HEK293 (cell line): ENCODE data around the gene PKLR.
A peak's percentile ranks its signal among the peaks of the same experiment; 100 is the strongest.

ENCODE experiments used
- CTCF ChIA-PET: fragments of 350-600 bp; formaldehyde crosslinking; extraction: SDS; loops from one replicate; lab custom pipeline; 2021; ENCODE audit warnings: antibody characterized with exemption; lab: Yijun Ruan, JAX
- POLR2A ChIA-PET: fragments of 300-600 bp; formaldehyde crosslinking; extraction: SDS; loops from one replicate; lab custom pipeline; 2020; ENCODE audit warnings: antibody characterized with exemption, inconsistent platforms; lab: Yijun Ruan, JAX
- H3K27ac ChIP-seq: fragments of 200-500 bp; sonication (Bioruptor generic); 2 replicates; pipeline ENCODE4 v1.5.1; 2014; ENCODE audit warnings: low read depth, low read length, control low read depth, inconsistent platforms; ENCODE audit errors: extremely low read depth
- H3K36me3 ChIP-seq, 2 experiments: fragments of 200-500 bp in 1 of 2; sonication (Bioruptor generic) in 1 of 2; 1 replicate in 1 of 2; 2 replicates in 1 of 2; pipeline ENCODE4 v1.5.1; 2014 to 2017; ENCODE audit warnings: inconsistent platforms in 2 of 2, low read length in 2 of 2; ENCODE audit not compliant: control insufficient read depth in 2 of 2, insufficient read depth in 1 of 2
- H3K4me1 ChIP-seq: fragments of 200-500 bp; sonication (Bioruptor generic); 2 replicates; pipeline ENCODE4 v1.5.1; 2014; ENCODE audit warnings: mild to moderate bottlenecking, low read length, inconsistent platforms; ENCODE audit not compliant: control insufficient read depth, insufficient read depth
- H3K4me3 ChIP-seq: 2 replicates; pipeline ENCODE4 v1.5.1; 2011; ENCODE audit warnings: low read depth, mild to moderate bottlenecking, control low read depth, low read length, moderate library complexity
- H3K9me3 ChIP-seq: fragments of 200-500 bp; sonication (Bioruptor generic); 2 replicates; pipeline ENCODE4 v1.5.1; 2014; ENCODE audit warnings: low read depth, low read length, inconsistent platforms; ENCODE audit not compliant: control insufficient read depth, insufficient read depth
- GLI4 ChIP-seq: fragments of 450-650 bp; formaldehyde crosslinking; IDR thresholded peaks from 2 replicates; pipeline ENCODE4 v1.5.1; 2016; ENCODE audit warnings: missing biosample characterization, missing genetic modification characterization
- KLF8 ChIP-seq: fragments of 450-650 bp; formaldehyde crosslinking; IDR thresholded peaks from 2 replicates; pipeline ENCODE4 v1.5.1; 2016; ENCODE audit warnings: missing biosample characterization, missing genetic modification characterization
- MEIS1 ChIP-seq: sonication (generic); formaldehyde crosslinking; IDR thresholded peaks from 2 replicates; pipeline ENCODE4 v1.8.1; 2022; ENCODE audit warnings: missing genetic modification reagents, mild to moderate bottlenecking, borderline replicate concordance
- MZF1 ChIP-seq: fragments of 450-650 bp; formaldehyde crosslinking; IDR thresholded peaks from 2 replicates; pipeline ENCODE4 v1.5.1; 2017; ENCODE audit warnings: missing biosample characterization, missing genetic modification characterization, borderline replicate concordance
- TCF7L2 ChIP-seq: IDR thresholded peaks from 2 replicates; pipeline ENCODE4 v1.6.1; 2011; ENCODE audit warnings: low read depth, mild to moderate bottlenecking, inconsistent platforms, low read length, moderate library complexity, borderline replicate concordance
- ZBTB10 ChIP-seq: fragments of 450-650 bp; formaldehyde crosslinking; IDR thresholded peaks from 2 replicates; pipeline ENCODE4 v1.5.1; 2016; ENCODE audit warnings: missing biosample characterization, missing genetic modification characterization
- ZBTB20 ChIP-seq: fragments of 450-650 bp; formaldehyde crosslinking; IDR thresholded peaks from 2 replicates; pipeline ENCODE4 v1.5.1; 2016; ENCODE audit warnings: missing biosample characterization, missing genetic modification characterization
- ZBTB21 ChIP-seq: fragments of 450-650 bp; formaldehyde crosslinking; IDR thresholded peaks from 2 replicates; pipeline ENCODE4 v1.5.1; 2017; ENCODE audit warnings: missing biosample characterization, missing genetic modification characterization
- ZEB2 ChIP-seq: fragments of 450-650 bp; formaldehyde crosslinking; IDR thresholded peaks from 2 replicates; pipeline ENCODE4 v1.5.1; 2016; ENCODE audit warnings: missing biosample characterization, missing genetic modification characterization
- ZFP41 ChIP-seq: fragments of 450-650 bp; formaldehyde crosslinking; IDR thresholded peaks from 2 replicates; pipeline ENCODE4 v1.5.1; 2016; ENCODE audit warnings: missing biosample characterization, missing genetic modification characterization, borderline replicate concordance
- ZNF10 ChIP-seq: fragments of 450-650 bp; formaldehyde crosslinking; IDR thresholded peaks from 2 replicates; pipeline ENCODE4 v1.5.1; 2017; ENCODE audit warnings: missing biosample characterization, missing genetic modification characterization
- ZNF114 ChIP-seq: fragments of 450-650 bp; formaldehyde crosslinking; IDR thresholded peaks from 2 replicates; pipeline ENCODE4 v1.5.0; 2017; ENCODE audit warnings: missing biosample characterization, missing genetic modification characterization
- ZNF155 ChIP-seq: fragments of 450-650 bp; formaldehyde crosslinking; IDR thresholded peaks from 2 replicates; pipeline ENCODE4 v1.5.1; 2016; ENCODE audit warnings: missing biosample characterization, missing genetic modification characterization
- ZNF214 ChIP-seq: fragments of 450-650 bp; formaldehyde crosslinking; IDR thresholded peaks from 2 replicates; pipeline ENCODE4 v1.5.1; 2017; ENCODE audit warnings: missing biosample characterization, mild to moderate bottlenecking, missing genetic modification characterization, borderline replicate concordance
- ZNF23 ChIP-seq: fragments of 450-650 bp; formaldehyde crosslinking; IDR thresholded peaks from 2 replicates; pipeline ENCODE4 v1.5.1; 2016; ENCODE audit warnings: missing biosample characterization, missing genetic modification characterization, borderline replicate concordance
- ZNF24 ChIP-seq: fragments of 450-650 bp; formaldehyde crosslinking; IDR thresholded peaks from 2 replicates; pipeline ENCODE4 v1.5.1; 2016; ENCODE audit warnings: missing biosample characterization, missing genetic modification characterization
- ZNF433 ChIP-seq: fragments of 450-650 bp; formaldehyde crosslinking; IDR thresholded peaks from 2 replicates; pipeline ENCODE4 v1.5.1; 2016; ENCODE audit warnings: missing biosample characterization, missing genetic modification characterization, low read depth
- ZNF501 ChIP-seq: fragments of 450-650 bp; formaldehyde crosslinking; IDR thresholded peaks from 2 replicates; pipeline ENCODE4 v1.5.1; 2016; ENCODE audit warnings: missing biosample characterization, missing genetic modification characterization
- ZNF529 ChIP-seq: fragments of 450-650 bp; formaldehyde crosslinking; IDR thresholded peaks from 2 replicates; pipeline ENCODE4 v1.5.1; 2017; ENCODE audit warnings: missing genetic modification characterization, missing biosample characterization; ENCODE audit not compliant: insufficient replicate concordance
- ZNF544 ChIP-seq: fragments of 450-650 bp; formaldehyde crosslinking; IDR thresholded peaks from 2 replicates; pipeline ENCODE4 v1.5.0; 2017; ENCODE audit warnings: missing biosample characterization, missing genetic modification characterization
- ZNF585B ChIP-seq: fragments of 450-650 bp; formaldehyde crosslinking; IDR thresholded peaks from 2 replicates; pipeline ENCODE4 v1.5.1; 2016; ENCODE audit warnings: missing biosample characterization, missing genetic modification characterization
- ZNF596 ChIP-seq: fragments of 450-650 bp; IDR thresholded peaks from 2 replicates; pipeline ENCODE4 v1.5.0; 2018; ENCODE audit warnings: missing biosample characterization, mild to moderate bottlenecking, missing genetic modification characterization, moderate library complexity
- ZNF600 ChIP-seq: fragments of 450-650 bp; formaldehyde crosslinking; IDR thresholded peaks from 2 replicates; pipeline ENCODE4 v1.5.1; 2016; ENCODE audit warnings: missing biosample characterization, missing genetic modification characterization
- ZNF610 ChIP-seq: fragments of 450-650 bp; formaldehyde crosslinking; IDR thresholded peaks from 2 replicates; pipeline ENCODE4 v1.5.1; 2016; ENCODE audit warnings: missing biosample characterization, missing genetic modification characterization, borderline replicate concordance
- ZNF776 ChIP-seq: fragments of 450-650 bp; formaldehyde crosslinking; IDR thresholded peaks from 2 replicates; pipeline ENCODE4 v1.5.0; 2017; ENCODE audit warnings: missing biosample characterization, missing genetic modification characterization, borderline replicate concordance
- ZNF792 ChIP-seq: fragments of 450-650 bp; formaldehyde crosslinking; IDR thresholded peaks from 2 replicates; pipeline ENCODE4 v1.5.1; 2016; ENCODE audit warnings: missing biosample characterization, missing genetic modification characterization
- ZNF843 ChIP-seq: fragments of 450-650 bp; formaldehyde crosslinking; IDR thresholded peaks from 2 replicates; pipeline ENCODE4 v1.5.1; 2016; ENCODE audit warnings: missing biosample characterization, missing genetic modification characterization
- ZXDB ChIP-seq: fragments of 450-650 bp; formaldehyde crosslinking; IDR thresholded peaks from 2 replicates; pipeline ENCODE4 v1.5.1; 2016; ENCODE audit warnings: missing biosample characterization, missing genetic modification characterization
- TF ChIP-seq, protein P1 (sequence below): fragments of 450-650 bp; formaldehyde crosslinking; IDR thresholded peaks from 2 replicates; pipeline ENCODE4 v1.5.1; 2017; ENCODE audit warnings: missing biosample characterization, missing genetic modification characterization
- TF ChIP-seq, protein P2 (sequence below): fragments of 450-650 bp; formaldehyde crosslinking; IDR thresholded peaks from 2 replicates; pipeline ENCODE4 v1.5.1; 2016; ENCODE audit warnings: missing biosample characterization, missing genetic modification characterization

The PKLR gene

DNA sequence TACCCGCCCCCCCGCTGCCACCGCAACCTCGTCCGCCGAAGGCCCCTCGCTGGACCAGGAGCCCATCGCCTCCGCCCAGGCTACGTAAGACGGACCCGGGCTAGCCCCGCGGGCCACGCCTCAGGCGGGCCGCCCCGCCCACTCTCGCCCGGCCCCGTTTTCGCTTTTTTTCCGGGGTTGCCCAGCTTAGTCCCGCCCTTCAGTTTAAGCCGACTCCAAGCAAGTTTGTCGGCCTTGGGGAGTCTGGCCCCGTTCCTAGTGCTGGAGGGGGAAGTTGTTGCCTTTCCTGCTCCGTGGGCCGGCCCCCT is 22.4 kb upstream of the PKLR start (continued):
- TF ChIP-seq ZNF433 (tag by site-specific recombination) (no peak), ZNF843 (tag by site-specific recombination) (no peak), ZNF600 (tag by site-specific recombination) (no peak), ZXDB (tag by site-specific recombination) (no peak; the same call in 1 of the 2 replicates), KLF8 (tag by site-specific recombination) (peak; percentile 74), ZNF10 (tag by site-specific recombination) (no peak), ZNF114 (tag by site-specific recombination) (no peak)

DNA sequence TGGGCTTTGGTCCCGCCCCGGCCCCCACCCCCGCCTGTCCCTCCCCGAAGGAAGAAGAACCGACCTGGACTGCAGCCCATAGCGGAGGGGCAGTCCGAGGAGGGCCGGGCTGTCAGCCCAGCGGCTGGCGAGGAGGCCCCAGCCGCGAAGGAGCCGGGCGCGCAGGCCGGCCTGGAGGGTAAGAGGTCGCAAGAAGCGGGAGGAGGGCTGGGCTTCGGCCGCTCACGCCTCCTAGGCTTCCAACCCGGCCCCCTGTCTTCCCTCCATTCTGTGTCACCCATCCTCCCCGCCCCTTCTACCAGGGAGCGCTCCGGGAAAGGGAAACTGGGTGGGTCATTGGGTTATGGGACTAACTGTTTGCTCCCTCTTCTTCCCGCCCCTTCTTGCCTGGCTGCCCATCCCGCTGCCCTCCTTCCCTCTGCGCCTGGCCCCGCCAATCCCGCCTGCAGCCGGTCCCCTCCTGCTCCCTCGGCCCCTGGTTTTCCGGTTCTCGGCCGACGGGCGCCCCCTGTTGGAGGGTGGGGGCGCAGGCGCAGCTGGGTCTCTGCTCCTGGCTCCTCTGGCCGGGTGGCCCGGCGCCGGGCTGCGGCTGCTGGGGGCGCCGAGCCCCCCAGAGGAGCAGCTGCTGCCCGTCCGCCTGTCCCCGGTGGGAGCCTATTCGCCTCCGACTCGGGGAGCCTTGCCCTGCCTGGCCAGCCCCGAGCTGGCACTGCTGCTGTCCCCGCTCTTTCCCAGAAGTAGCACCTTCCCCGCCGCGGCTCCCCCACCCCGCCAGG is 21.9 kb upstream of the PKLR start:
- peak overlapping the region; percentile 86 for H3K4me3 ChIP-seq
- H3K9me3 ChIP-seq, result no peaks in the 10 kb centered on the region
- peak overlapping the region; percentile 85 for H3K27ac ChIP-seq
- H3K4me1 ChIP-seq, result 0 out of 2 replicates have a peak, but pooled peaks cover 3% of the 10 kb centered on the region
- CTCF ChIA-PET, result interaction anchor here (0.5 to 8.4 kb wide), 20 partner anchors 12 to 232 kb away, joined by 3 to 77 read pairs (median 3); partner anchors contain the start of genes HCN3, MTX1 and THBS3
- POLR2A ChIA-PET, result interaction anchor here (0.6 to 4.4 kb wide), 18 partner anchors 10 to 286 kb away, joined by 3 to 32 read pairs (median 4); partner anchors contain the start of genes ASH1L, CLK2, ENTREP3 and FDPS
- H3K36me3 ChIP-seq, result peaks cover 8 to 62% of the 10 kb centered on the region in 2 experiments; a peak in 2 of 3 replicates
- no peak for TF ChIP-seq ZFP41 (tag by site-specific recombination)
- no peak; the same call in 1 of the 2 replicates for TF ChIP-seq ZNF610
- no peak for TF ChIP-seq MEIS1
- TF ChIP-seq ZNF596 (tag by site-specific recombination), result no peak
- TF ChIP-seq ZNF776 (tag by site-specific recombination), result no peak
- TF ChIP-seq ZBTB21, result no peak
- peak; percentile 51 for TF ChIP-seq ZBTB10 (tag by site-specific recombination)
- no peak for TF ChIP-seq ZNF214 (tag by site-specific recombination)
- peak; percentile 89 for TF ChIP-seq ZBTB20 (tag by site-specific recombination)
- TF ChIP-seq TCF7L2, result no peak
- peak; percentile 81 for TF ChIP-seq ZNF501 (tag by site-specific recombination)
- TF ChIP-seq ZNF544 (tag by site-specific recombination), result no peak
- TF ChIP-seq ZNF23, result no peak
- TF ChIP-seq ZNF24 (tag by site-specific recombination), result peak; percentile 65; the same call in 1 of the 2 replicates
- peak; percentile 96 for TF ChIP-seq ZEB2 (tag by site-specific recombination)
- TF ChIP-seq ZNF585B (tag by site-specific recombination), result no peak
- TF ChIP-seq, protein P1, sequence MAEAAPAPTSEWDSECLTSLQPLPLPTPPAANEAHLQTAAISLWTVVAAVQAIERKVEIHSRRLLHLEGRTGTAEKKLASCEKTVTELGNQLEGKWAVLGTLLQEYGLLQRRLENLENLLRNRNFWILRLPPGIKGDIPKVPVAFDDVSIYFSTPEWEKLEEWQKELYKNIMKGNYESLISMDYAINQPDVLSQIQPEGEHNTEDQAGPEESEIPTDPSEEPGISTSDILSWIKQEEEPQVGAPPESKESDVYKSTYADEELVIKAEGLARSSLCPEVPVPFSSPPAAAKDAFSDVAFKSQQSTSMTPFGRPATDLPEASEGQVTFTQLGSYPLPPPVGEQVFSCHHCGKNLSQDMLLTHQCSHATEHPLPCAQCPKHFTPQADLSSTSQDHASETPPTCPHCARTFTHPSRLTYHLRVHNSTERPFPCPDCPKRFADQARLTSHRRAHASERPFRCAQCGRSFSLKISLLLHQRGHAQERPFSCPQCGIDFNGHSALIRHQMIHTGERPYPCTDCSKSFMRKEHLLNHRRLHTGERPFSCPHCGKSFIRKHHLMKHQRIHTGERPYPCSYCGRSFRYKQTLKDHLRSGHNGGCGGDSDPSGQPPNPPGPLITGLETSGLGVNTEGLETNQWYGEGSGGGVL (tag by site-specific recombination), result peak; percentile 85
- TF ChIP-seq ZNF792 (tag by site-specific recombination), result no peak
- TF ChIP-seq, protein P2, sequence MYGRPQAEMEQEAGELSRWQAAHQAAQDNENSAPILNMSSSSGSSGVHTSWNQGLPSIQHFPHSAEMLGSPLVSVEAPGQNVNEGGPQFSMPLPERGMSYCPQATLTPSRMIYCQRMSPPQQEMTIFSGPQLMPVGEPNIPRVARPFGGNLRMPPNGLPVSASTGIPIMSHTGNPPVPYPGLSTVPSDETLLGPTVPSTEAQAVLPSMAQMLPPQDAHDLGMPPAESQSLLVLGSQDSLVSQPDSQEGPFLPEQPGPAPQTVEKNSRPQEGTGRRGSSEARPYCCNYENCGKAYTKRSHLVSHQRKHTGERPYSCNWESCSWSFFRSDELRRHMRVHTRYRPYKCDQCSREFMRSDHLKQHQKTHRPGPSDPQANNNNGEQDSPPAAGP (tag by site-specific recombination), result peak; percentile 91
- no peak for TF ChIP-seq ZNF529 (tag by site-specific recombination)
- TF ChIP-seq MZF1 (tag by site-specific recombination), result peak; percentile 82; the same call in 1 of the 2 replicates
- no peak for TF ChIP-seq ZNF155 (tag by site-specific recombination)
- TF ChIP-seq GLI4 (tag by site-specific recombination), result no peak
